HL-60 (cell line): ENCODE results near the gene RGCC.
A peak's percentile ranks its signal among the peaks of the same experiment; 100 is the strongest.

Experiments
- POLR2AphosphoS5 ChIP-seq: IDR thresholded peaks from 2 replicates; pipeline ENCODE4 v1.6.1; 2012; ENCODE audit warnings: low read depth
- TF ChIP-seq, protein P1 (sequence below): IDR thresholded peaks from one replicate; pipeline ENCODE4 v1.5.1; 2011; ENCODE audit warnings: low read length, control low read depth, inconsistent platforms; ENCODE audit not compliant: insufficient read depth
- TF ChIP-seq, protein P2 (sequence below): IDR thresholded peaks from 2 replicates; pipeline ENCODE4 v1.6.1; 2012; ENCODE audit warnings: low read depth; ENCODE audit not compliant: insufficient replicate concordance

DNA sequence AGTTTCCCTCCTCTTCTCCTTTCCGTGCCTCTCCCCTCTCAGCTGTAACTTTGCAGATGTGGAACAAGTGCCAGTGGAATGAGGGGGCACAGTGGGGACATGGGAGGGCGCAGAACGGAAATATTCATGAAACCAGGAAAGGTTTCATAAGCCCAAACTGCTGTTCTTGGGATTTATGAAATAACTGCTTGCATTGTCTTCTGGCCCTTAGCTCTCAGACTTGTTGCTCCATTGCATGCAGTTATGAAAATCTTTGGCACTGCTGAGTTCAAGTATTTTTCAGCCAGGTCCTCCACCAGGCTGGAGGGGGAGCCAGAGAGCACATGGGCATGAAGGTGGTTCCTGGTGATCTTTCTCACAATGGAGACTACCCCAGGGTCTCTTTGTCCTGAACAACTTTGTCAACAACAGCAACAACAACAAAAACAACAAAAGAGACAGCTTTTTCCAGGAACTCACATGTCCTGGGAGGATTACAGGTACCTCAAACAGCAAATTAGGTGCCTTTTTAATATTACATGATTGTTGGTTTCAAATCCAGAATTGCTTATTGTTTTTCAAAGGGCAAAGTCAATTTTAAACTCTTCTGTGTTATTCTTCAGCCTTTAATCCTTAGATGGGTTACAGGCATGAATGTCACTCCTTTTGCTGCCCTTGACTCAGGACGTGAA lies 1.5 kb downstream of the RGCC start:
- TF ChIP-seq, protein P1, sequence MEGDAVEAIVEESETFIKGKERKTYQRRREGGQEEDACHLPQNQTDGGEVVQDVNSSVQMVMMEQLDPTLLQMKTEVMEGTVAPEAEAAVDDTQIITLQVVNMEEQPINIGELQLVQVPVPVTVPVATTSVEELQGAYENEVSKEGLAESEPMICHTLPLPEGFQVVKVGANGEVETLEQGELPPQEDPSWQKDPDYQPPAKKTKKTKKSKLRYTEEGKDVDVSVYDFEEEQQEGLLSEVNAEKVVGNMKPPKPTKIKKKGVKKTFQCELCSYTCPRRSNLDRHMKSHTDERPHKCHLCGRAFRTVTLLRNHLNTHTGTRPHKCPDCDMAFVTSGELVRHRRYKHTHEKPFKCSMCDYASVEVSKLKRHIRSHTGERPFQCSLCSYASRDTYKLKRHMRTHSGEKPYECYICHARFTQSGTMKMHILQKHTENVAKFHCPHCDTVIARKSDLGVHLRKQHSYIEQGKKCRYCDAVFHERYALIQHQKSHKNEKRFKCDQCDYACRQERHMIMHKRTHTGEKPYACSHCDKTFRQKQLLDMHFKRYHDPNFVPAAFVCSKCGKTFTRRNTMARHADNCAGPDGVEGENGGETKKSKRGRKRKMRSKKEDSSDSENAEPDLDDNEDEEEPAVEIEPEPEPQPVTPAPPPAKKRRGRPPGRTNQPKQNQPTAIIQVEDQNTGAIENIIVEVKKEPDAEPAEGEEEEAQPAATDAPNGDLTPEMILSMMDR = peak; percentile 96
- TF ChIP-seq POLR2AphosphoS5 = peak; percentile 80
- TF ChIP-seq, protein P2, sequence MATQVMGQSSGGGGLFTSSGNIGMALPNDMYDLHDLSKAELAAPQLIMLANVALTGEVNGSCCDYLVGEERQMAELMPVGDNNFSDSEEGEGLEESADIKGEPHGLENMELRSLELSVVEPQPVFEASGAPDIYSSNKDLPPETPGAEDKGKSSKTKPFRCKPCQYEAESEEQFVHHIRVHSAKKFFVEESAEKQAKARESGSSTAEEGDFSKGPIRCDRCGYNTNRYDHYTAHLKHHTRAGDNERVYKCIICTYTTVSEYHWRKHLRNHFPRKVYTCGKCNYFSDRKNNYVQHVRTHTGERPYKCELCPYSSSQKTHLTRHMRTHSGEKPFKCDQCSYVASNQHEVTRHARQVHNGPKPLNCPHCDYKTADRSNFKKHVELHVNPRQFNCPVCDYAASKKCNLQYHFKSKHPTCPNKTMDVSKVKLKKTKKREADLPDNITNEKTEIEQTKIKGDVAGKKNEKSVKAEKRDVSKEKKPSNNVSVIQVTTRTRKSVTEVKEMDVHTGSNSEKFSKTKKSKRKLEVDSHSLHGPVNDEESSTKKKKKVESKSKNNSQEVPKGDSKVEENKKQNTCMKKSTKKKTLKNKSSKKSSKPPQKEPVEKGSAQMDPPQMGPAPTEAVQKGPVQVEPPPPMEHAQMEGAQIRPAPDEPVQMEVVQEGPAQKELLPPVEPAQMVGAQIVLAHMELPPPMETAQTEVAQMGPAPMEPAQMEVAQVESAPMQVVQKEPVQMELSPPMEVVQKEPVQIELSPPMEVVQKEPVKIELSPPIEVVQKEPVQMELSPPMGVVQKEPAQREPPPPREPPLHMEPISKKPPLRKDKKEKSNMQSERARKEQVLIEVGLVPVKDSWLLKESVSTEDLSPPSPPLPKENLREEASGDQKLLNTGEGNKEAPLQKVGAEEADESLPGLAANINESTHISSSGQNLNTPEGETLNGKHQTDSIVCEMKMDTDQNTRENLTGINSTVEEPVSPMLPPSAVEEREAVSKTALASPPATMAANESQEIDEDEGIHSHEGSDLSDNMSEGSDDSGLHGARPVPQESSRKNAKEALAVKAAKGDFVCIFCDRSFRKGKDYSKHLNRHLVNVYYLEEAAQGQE = peak; percentile 49
